ENCODE results near the gene RALGAPB.
"Not testable (repeated sequence)": the region's sequence is repeated elsewhere in the genome, so short reads cannot be mapped to it uniquely, and the experiment has no call there.

Gene RALGAPB

GRCh38 chr20:38589967-38590675, 117.5 kb downstream of the RALGAPB start:
- no peak for DNase-seq

DNA sequence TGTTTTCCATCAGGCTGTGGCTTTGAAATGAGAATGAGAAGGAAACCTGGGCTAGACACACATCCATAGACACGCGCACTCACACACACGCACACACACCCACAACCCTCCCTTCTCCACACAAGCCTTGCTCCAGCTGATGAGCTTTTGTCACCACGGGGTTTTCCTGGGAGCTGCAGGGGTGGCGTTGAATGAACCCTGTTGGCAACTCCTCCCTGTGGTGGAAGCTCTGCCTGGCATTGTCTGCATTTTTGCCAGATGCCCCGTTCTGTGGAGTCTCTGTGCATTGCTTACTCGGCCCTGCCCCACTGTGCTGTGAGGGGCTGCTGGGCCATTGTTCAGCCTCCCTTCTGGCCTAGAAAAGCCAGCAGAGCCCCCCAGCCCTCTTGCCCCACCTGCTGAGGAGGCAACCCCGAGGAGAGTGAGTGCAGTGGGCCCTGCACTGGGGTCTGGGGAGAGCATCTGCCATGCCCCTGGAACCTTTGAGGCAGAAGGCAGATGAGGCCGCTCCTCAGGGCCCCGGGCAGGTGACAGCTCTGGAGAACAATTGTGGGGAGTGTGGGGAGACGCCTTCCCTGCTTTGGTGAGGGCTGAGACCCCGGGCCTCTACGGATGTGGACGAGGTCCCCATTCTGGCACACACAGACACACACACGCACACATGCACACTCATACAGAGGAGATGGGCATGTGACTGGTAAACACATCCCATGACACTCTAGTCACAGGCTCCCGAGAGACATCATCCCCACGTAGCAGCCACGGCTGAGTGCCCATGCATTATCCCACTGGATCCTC, 118.2 kb downstream of the RALGAPB start:
- DNase-seq = no peak

GRCh38 chr20:38591474-38592410, 119.1 kb downstream of the RALGAPB start:
- DNase-seq = no peak

- DNase-seq = not testable (repeated sequence)
Observed at GRCh38 chr20:38592411-38592790, 119.8 kb downstream of the RALGAPB start.

- not testable (repeated sequence) for DNase-seq
Observed at GRCh38 chr20:38594281-38594680, 121.6 kb downstream of the RALGAPB start.

DNA sequence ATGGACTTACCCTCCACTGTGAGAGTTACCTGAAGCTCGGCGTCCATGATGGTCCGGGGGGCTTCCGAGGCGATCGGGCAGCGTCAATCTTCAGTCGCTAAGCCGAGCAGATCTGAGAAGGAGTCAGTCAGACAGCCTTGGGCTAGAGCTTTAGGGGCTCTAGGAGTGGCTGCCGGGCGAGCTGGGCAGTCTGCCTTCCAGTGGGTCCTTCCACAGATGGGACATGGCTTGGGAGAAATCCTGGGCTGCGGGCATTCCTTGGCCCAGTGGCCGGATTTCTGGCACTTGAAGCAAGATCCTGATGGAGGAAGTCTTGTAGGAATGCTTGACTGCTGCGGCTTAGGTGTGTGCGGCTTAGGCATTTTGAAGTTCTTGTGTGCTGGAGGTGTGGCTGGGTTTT, 123.2 kb downstream of the RALGAPB start:
- DNase-seq = not testable (repeated sequence)

DNA sequence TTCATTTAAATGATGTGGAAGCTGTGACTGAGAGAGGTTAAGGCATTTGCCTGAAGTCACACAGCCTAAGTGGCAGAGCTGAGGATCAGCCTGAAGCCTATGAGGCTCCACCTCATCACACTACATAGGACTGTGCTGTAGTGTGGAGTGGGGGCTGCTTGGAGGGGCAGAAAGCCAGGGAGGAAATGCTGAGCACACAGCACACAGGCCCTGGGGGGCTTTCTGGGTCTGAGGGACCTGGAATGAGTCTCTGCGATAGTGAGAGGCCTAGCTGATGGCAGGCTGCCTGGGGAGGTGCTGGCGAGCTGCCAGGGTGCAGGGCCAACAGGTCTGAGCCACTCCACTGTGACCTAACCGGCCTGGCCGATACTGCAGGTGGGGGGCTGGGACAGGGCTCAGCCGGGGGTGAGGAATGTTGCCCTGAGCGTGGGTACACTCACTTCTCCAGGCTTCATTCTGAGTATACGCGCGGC, 126.8 kb downstream of the RALGAPB start:
- no peak for DNase-seq

- no peak for DNase-seq
Observed at GRCh38 chr20:38600057-38600456, 127.4 kb downstream of the RALGAPB start.

GRCh38 chr20:38601216-38602184, 128.9 kb downstream of the RALGAPB start, which contains the start of gene ARHGAP40:
Gene ARHGAP40, plus strand, starts transcription at chr20:38601809.
- DNase-seq = no peak

GRCh38 chr20:38602185-38602581, 129.5 kb downstream of the RALGAPB start:
- DNase-seq = no peak

DNA sequence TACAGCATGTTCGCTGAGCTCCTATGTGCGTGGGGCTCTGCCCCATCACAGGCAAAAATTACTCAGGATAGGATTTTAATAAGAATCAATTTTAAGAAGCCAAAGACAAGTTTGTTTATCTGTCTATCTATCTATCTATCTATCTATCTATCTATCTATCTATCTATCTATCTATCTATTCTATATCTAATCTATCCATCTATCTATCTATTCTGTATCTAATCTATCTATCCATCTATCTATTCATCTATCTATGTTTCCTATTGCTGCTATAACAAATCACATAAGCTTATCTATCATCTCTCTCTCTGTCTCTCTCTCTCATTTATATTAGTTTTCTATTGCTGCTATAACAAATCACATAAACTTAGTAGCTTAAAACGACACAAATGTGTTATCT, 130.6 kb downstream of the RALGAPB start:
- no peak for DNase-seq

DNA sequence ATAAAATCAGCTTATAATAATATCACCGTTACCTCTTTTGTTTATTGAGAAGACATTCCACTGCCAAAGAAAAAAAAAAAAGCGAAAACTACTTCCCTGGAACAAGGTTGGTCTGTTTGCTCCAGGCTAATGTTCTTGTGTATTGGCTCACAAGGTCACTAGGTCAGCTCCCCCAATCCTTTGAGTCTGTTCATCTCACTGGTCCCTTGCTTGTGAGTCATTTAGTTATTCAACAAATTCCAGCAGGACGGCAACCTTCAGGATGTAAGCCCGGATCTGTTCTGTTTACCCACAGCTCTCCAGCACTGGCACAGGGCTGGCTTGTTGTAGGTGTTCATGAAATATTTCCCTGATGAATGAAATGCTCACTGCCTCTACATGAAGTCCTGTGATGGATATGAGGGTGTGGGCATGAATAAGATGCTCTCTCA, 132.2 kb downstream of the RALGAPB start:
- peak; percentile 63 for DNase-seq

- DNase-seq = no peak
Observed at GRCh38 chr20:38607351-38607750, 134.7 kb downstream of the RALGAPB start.

DNA sequence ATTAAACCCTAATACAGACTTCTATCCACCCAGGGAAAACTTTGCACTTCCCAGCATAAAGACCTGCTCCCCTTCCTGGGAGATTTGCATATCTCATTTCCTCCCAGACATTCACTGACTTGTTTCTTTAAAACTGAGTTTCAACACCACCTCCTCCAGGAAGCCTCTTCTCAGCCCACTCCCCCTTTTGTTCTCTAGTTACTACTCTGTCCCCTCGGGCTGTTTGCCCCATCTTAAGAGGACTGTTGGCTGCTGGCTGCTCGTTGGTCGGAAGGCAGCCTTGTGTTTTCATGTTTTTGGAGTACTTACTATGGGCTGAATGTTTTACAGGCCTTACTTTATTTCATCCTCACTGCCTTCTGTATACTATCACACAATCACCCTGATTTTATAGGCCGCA, 135.5 kb downstream of the RALGAPB start:
- DNase-seq = no peak

DNA sequence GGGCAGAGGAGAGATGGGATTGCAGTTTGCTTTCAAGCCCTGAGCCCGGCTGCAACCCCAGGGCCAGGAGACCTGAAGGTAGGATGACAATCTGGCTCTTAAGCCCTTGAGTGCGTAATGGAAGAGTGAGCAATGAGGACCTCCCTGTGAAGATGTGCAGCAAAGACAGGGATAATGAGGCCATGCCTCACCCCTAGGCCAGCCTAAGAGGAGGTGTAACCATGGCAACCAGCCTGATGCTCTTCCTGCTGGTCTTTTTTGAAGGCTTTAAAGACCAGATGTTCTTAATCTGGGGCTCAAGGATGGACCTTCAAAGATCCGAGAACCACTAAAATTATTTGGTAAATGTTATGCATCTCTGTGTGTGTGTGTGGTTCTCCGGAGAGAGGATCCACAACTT, 137.2 kb downstream of the RALGAPB start:
- no peak for DNase-seq

DNA sequence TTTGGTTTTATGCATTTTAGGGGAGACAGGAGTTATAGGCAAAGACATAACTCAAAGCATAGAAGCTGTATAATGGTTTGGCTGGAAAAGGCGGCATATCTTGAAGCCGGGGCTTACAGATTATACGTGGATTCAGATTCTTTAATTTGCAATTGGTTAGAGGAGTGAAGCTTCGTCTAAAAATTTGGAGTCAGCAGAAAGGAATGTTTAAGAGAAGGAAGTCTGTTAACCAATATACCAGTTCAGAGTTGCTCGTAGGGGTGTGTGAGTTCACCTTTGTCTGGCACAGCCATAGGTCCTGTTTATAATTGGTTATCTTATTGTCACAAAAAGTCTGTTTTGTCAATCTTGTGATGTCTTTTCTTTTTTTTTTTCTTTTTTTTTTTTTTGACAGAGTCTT, 137.9 kb downstream of the RALGAPB start:
- peak; percentile 68 for DNase-seq

DNA sequence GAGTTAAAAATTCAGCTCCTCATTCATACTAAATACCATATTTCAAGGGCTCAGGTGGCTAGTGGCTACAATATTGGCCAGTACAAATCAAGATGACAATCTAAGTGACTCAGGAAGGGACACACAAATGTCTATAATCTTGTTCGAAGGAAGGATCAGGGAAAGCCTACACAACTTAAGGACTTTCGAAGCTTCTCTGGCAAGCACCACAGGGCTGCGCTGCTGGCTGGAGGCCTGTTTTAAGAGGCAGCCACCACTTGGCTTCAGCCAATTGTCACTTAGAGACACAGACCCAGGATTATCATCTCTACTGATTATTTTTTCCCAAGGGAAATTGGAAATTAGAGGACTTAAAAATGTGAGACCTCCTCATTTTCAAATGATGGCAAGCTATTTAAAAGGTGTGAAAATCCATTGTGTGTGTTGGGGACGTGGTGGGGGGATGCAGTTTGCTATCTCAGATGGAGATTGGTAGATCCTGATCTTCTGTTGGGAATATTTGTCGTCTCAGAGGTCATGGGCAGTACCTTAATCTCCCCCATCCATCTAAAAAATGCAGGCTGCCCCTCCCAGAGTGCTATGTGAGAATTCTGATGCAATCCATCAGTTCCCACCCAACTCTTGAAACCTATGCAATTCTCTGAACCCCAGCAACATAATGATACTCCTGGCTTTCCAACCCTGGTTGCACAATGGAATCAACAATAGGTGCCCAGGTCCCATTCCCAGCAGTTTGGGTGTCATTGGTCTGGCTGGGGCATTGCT, 140.3 kb downstream of the RALGAPB start:
- DNase-seq = no peak

DNA sequence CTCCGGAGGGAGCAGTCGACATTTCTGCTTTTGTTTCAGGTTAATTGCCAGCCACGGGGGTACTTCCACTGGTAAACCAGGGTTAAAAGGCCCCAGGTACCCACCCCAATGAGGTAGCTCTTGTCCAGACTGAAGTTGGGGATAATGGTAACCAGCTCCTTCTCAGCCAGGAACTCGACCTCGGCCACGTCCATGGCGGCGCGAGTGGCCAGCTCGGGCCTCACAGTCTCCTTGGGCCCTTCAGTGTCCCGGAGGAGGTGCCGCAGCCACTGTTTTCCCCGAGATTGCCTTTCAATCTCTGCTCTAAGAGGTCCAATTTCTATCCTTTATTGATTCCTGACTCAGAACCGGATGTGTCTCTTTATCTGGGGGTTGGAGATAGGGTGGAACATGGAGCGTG, 142.6 kb downstream of the RALGAPB start:
- no peak for DNase-seq

- DNase-seq = no peak
Observed at GRCh38 chr20:38616457-38616856, 143.8 kb downstream of the RALGAPB start.

GRCh38 chr20:38617011-38617829, 144.6 kb downstream of the RALGAPB start:
- DNase-seq = peak; percentile 65
